Stomach smooth muscle (tissue), 2 donors: ENCODE measurements around the gene EMILIN2.

Source experiments
- H3K27ac ChIP-seq: one replicate; pipeline ENCODE4 v1.7.0; 2013; ENCODE audit warnings: mild to moderate bottlenecking, low read length, inconsistent platforms
- H3K27me3 ChIP-seq, 2 donors: one replicate each; pipeline ENCODE4 v1.7.0; 2013; ENCODE audit warnings: low read length in 2 of 2; ENCODE audit not compliant: insufficient read depth in 2 of 2, control insufficient read depth in 1 of 2
- H3K36me3 ChIP-seq, 2 donors: one replicate each; pipeline ENCODE4 v1.7.0; 2013; ENCODE audit warnings: low read length in 2 of 2; ENCODE audit not compliant: control insufficient read depth in 2 of 2, insufficient read depth in 2 of 2
- H3K4me1 ChIP-seq: one replicate; pipeline ENCODE4 v1.7.0; 2013; ENCODE audit warnings: low read length; ENCODE audit not compliant: control insufficient read depth, insufficient read depth
- H3K4me3 ChIP-seq, 2 donors: one replicate each; pipeline ENCODE4 v1.7.0; 2013; ENCODE audit warnings: low read length in 2 of 2
- H3K9ac ChIP-seq, 2 donors: one replicate each; pipeline ENCODE4 v1.7.0; 2013; ENCODE audit warnings: low read length in 2 of 2, mild to moderate bottlenecking in 1 of 2
- H3K9me3 ChIP-seq, 2 donors: one replicate each; pipeline ENCODE4 v1.7.0; 2013; ENCODE audit warnings: low read length in 2 of 2; ENCODE audit not compliant: control insufficient read depth in 2 of 2
- donor health status: healthy.
- donor health status: Pancreatic carcinoma.

Gene EMILIN2

DNA sequence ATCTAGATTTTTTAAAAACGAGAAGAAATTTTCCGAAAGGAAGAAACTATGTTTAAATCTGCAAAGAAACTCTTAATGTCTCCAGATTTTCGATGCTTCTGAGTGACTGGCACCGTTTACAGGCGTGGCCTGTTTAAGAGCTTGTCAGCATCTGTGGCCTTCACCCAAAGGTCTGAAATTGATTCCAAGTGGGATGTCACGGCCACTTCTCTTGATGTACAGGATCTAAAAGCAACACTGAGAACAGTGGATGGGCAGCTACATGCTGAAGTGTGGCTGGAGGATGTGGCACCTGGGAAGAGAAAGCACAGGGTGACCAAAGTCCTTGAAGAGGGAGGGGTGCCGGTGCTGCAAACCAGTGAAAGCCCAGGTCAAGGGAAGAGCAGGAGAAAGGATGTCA is 28.0 kb downstream of the EMILIN2 start:
- Histone ChIP-seq H3K4me1 (no peaks in the 10 kb centered on the region), H3K27ac (no peak overlapping the region)

DNA sequence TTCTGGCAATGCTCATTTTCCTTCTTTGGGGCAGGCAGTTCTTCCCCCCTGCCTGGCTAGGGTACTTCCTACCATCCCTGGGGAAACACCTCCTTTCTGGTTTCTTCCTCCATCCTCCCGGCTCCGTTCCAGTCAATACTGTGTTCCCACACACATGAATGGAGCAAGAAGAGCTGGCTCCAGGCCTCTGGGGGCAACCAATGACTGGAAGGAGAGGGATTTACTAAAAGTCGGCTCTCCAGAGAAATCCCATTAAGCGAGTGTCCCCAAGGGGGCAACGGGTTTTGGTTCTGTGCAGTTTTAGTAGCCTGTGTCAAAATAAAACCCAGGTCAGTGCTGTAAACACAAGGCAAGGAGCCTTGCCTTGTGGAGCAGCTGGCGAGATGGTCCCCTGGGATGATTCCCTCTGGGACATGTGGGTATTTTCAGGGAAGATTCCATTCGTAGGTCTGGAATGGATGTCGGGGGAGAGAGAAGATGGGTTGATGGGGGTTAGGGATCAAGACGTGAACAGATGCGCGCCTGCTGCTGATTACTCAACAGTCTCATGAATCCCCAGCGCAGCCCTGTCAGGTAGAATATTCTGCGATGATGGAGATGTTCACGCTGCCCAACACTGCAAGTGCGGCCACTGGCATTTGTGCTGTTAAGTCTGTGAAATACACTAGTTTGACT is 32.0 kb downstream of the EMILIN2 start:
- H3K4me1 ChIP-seq, result peaks cover 3% of the 10 kb centered on the region
- no peak overlapping the region for H3K27ac ChIP-seq
- no peak overlapping the region for H3K4me3 ChIP-seq

More for the DNA sequence above, 28.0 kb downstream of the EMILIN2 start:
- H3K9me3 ChIP-seq, result no peaks in the 10 kb centered on the region
- no peak overlapping the region for H3K4me3 ChIP-seq
- no peaks in the 10 kb centered on the region for H3K36me3 ChIP-seq
- H3K27me3 ChIP-seq, result no peaks in the 10 kb centered on the region
- no peak overlapping the region for H3K9ac ChIP-seq

DNA sequence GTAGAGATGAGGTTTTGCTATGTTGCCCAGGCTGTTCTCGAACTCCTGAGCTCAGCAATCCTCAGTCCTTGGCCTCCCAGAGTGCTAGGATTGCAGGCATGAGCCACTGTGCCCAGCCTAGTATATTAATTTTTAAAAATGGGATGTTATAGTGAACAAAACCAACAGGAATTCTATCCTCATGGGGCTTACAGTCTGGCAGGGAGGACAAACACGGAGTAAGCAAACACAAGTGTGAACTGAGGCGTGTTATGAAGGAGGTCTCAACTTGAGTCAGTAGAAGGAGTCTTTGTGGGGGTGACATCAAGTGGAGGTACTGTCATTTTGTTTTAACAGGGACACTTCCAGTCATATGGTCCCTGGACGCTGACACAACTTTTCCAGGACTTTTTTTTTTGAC is 33.1 kb downstream of the EMILIN2 start:
- H3K27ac ChIP-seq, result no peak overlapping the region

More for the DNA sequence above, 32.0 kb downstream of the EMILIN2 start:
- Histone ChIP-seq H3K9ac (no peak overlapping the region), H3K36me3 (no peaks in the 10 kb centered on the region), H3K9me3 (no peaks in the 10 kb centered on the region), H3K27me3 (no peaks in the 10 kb centered on the region)

DNA sequence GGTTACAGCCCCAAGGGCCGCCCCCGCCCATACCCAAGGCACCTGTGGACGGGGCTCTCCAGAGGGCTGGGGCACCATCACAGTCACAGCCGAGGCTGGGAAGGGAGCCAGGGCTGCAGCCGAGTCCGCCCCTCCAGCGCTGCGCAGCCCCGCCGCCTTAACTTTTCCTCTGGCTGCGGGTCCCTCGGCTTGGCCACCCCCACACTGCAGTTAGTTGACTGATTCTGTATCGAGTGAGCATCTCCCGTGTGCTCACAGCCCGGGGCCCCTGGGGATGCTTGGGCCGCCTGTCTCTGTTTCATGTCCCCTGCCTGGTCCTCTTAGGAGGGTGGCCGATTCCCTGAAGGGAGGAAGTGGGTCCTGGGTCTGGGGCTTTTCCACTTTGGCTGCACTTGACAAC is 33.7 kb downstream of the EMILIN2 start:
- Histone ChIP-seq H3K4me1 (peaks cover 3% of the 10 kb centered on the region), H3K36me3 (no peaks in the 10 kb centered on the region), H3K4me3 (no peak overlapping the region), H3K9me3 (no peaks in the 10 kb centered on the region), H3K27ac (no peak overlapping the region), H3K9ac (no peak overlapping the region), H3K27me3 (no peaks in the 10 kb centered on the region)

More for the DNA sequence above, 33.1 kb downstream of the EMILIN2 start:
- H3K9me3 ChIP-seq, result no peaks in the 10 kb centered on the region
- H3K4me3 ChIP-seq, result no peak overlapping the region
- H3K9ac ChIP-seq, result no peak overlapping the region
- H3K4me1 ChIP-seq, result peaks cover 3% of the 10 kb centered on the region
- no peaks in the 10 kb centered on the region for H3K27me3 ChIP-seq
- no peaks in the 10 kb centered on the region for H3K36me3 ChIP-seq

DNA sequence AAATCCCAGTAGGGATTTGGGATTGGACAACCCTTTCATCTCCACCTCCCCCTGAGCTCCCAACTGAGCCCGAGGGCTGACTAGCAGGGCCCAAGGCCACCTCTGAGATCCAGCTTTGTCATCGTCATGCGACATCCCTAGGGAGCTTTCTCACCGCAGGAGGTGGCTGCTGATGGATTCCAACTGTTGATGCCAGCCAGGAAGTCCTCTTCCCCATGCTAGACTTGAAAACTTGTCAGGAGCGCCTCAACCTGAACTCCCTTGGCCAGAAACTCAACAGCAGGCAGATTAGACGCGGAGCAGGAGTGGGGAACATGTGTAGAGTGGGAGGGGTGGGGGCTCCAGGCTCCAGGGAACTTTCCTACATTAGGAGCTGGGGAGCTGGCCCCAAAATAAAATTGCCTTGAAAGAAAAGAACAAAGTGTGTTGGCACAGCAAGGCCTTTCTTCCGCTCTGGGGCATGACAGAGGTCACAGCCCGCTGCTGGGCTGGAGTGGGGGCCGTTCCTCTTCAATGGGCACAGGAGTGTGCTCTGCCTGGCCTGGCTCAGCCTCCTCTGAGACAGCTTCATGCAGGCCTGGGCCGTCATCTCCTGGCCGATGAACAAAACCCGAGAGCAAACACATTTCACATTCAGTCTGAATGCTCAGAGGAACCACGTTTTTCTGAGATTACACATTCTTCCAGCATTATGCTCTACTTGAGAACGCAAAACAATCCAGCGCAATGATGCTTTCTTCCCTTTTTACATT is 34.5 kb downstream of the EMILIN2 start:
- Histone ChIP-seq H3K4me1 (peaks cover 3% of the 10 kb centered on the region), H3K9ac (no peak overlapping the region), H3K9me3 (no peaks in the 10 kb centered on the region), H3K4me3 (no peak overlapping the region), H3K27me3 (no peaks in the 10 kb centered on the region), H3K27ac (no peak overlapping the region), H3K36me3 (no peaks in the 10 kb centered on the region)

DNA sequence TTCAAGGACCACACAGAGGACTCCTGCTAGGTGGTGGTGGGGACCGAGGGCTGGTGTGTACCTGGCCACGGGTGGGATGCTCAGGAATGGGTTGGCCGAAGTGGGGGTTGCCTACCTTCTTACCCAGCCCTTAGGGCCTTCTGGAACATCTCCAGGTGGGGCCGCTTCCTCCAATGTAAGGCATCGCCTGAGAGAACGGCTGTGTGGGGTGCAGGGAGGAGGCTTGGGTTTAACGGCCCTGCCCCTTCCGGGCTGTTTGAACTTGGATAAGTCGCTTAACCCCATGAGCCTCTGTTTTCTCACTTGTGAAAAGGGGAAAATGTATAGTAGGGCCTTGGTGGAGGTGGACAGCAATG is 35.0 kb downstream of the EMILIN2 start:
- no peak overlapping the region for H3K9ac ChIP-seq

DNA sequence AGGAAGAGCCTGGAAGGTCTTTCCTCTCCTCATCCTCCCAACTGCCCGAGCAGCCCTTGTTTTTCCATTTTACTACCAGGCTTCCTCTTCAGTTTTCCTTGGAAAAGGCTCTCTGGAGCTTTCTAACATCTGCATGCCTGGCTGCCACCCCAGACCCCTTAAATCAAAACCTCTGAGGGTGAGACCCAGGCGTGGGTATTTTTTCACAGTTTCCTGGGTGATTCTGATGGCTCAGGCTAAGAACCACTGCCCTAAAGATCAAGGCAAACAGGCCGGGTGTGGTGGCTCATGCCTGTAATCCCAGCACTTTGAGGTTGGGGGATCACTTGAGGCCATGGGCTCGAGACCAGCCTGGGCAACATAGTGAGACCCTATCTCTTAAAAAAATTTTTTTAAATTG is 35.4 kb downstream of the EMILIN2 start:
- no peak overlapping the region for H3K4me3 ChIP-seq
- no peaks in the 10 kb centered on the region for H3K36me3 ChIP-seq
- no peak overlapping the region for H3K27ac ChIP-seq
- peaks cover 0 to 3% of the 10 kb centered on the region in 2 donors for H3K9me3 ChIP-seq
- H3K4me1 ChIP-seq, result peaks cover 3% of the 10 kb centered on the region
- H3K9ac ChIP-seq, result no peak overlapping the region
- no peaks in the 10 kb centered on the region for H3K27me3 ChIP-seq

More for the DNA sequence above, 35.0 kb downstream of the EMILIN2 start:
- H3K4me3 ChIP-seq, result no peak overlapping the region
- H3K36me3 ChIP-seq, result no peaks in the 10 kb centered on the region
- peaks cover 0 to under 1% of the 10 kb centered on the region in 2 donors for H3K9me3 ChIP-seq
- peaks cover 3% of the 10 kb centered on the region for H3K4me1 ChIP-seq
- no peaks in the 10 kb centered on the region for H3K27me3 ChIP-seq
- no peak overlapping the region for H3K27ac ChIP-seq

DNA sequence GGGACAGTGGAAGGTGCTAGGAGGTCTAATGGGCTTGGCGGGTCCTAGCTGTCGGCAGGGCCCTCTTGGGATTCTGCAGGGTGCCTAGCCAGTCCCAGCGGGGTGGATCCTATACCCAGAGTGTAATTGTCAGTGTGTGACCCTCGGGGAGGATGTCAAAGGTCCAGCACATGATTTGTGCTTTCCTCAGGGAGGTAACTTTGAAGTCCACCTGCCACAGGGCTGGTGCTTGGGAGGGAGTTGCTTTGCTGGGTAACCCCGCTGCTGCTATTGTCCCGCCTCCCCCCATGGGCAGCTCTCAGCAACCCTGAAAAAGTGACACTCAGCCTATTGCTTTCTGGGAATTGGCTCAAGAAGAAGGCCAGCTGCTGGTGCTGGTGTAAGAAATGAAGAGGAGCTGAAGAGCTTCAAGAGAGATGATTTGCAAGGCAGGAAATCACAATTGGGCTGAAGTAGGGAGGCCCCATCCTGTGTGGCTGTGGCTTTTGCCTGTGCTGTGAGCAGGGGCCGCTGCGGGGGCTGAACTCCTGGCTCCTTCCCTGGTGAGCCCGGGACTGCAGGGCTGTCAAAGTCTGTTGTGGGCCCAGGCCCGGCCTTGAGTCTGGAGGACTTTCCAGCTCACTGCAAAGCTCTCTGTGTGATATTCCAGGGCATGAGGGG is 36.4 kb downstream of the EMILIN2 start:
- no peak overlapping the region for H3K27ac ChIP-seq

DNA sequence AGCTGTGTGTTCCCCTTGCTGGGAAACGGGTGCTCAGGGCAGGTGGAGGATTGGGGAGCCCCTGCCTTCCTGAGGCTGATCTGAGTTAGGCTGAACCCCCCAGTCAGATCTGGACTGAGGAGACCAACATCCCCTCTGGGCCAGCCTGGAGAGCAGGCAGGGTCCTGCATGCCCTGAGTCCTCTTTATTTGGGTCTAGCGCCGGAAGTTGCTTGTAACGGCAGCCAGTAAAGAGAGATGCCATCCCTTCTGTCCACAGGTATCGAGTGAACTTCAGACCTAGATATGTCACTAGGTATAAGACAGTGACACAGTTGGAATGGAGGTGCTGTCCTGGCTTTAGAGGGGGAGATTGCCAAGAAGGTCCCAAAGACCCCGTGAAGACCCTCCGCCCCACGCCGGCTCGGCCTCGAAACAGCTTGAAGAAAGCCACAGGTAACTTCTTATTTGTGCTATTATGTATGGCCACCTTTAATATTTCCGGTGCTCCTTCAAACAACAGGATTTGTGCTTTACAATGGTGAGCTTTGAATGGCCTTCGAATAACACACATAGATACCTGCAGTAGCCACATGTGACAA is 38.0 kb downstream of the EMILIN2 start:
- Histone ChIP-seq H3K27me3 (no peaks in the 10 kb centered on the region), H3K4me1 (peaks cover 3% of the 10 kb centered on the region), H3K27ac (no peak overlapping the region), H3K9ac (no peak overlapping the region), H3K36me3 (no peaks in the 10 kb centered on the region), H3K9me3 (peaks cover 0 to 3% of the 10 kb centered on the region in 2 donors), H3K4me3 (no peak overlapping the region)

More for the DNA sequence above, 36.4 kb downstream of the EMILIN2 start:
- peaks cover 3% of the 10 kb centered on the region for H3K4me1 ChIP-seq
- no peak overlapping the region for H3K9ac ChIP-seq
- H3K27me3 ChIP-seq, result no peaks in the 10 kb centered on the region
- peaks cover 0 to 3% of the 10 kb centered on the region in 2 donors for H3K9me3 ChIP-seq
- no peaks in the 10 kb centered on the region for H3K36me3 ChIP-seq
- no peak overlapping the region for H3K4me3 ChIP-seq

DNA sequence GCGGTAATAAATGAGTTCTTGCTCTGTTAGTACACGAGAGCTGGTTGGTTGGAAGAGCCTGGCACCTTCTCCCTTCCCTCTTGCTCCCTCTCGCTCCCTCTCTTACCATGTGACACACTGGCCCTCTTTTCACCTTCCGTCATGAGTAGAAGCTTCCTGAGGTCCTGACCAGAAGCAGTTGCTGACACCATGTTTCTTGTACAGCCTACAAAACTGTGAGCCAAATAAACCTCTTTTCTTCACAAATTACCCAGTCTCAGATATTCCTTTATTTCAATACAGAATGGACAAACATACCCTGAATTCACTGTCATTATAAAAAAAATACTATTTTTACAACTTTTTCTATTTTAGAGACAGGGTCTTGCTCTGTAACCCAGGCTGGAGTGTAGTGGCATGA is 40.7 kb downstream of the EMILIN2 start:
- no peaks in the 10 kb centered on the region for H3K36me3 ChIP-seq
- no peak overlapping the region for H3K9ac ChIP-seq
- H3K4me1 ChIP-seq, result no peaks in the 10 kb centered on the region
- H3K27me3 ChIP-seq, result peaks cover 0 to 2% of the 10 kb centered on the region in 2 donors
- H3K9me3 ChIP-seq, result peaks cover 0 to 3% of the 10 kb centered on the region in 2 donors
- H3K27ac ChIP-seq, result no peak overlapping the region
- H3K4me3 ChIP-seq, result no peak overlapping the region
